ENCODE results near the gene MPO. TPM values are rescaled to one million over a fixed set of nuclear protein-coding genes. Genes with fewer than 3 reads are reported as not detected.

Gene MPO
- total and polyA plus RNA-seq, 2 donors (not counting 3 experiments of a cell fraction or from before 2014, with no cell fraction given): not detected

DNA sequence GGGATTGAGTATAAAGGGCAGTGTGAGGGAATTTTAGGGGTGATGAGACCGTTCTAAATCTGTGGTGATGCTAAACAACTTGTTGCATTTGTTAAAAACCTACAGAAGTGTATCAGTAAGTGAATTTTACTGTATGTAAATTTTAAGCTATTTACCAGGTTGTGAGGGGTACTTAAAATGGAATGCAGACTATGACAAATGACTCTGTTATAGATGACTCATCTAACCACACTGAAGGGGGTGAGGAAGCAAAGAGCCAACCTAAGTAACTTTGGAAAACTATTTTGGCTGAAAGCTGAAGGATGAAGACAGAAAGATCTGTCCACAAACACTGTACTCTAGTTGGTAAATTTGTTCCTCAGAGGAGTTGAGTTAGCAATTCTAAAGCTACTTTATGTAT, 56.4 kb downstream of the MPO start:
- dilution Hi-C loops (cut with MboI; ENCODE audit: extremely low pct_ligation_motif_present, low sequenced_read_pairs): no loop called here

More for the DNA sequence above, 56.4 kb downstream of the MPO start:
- intact Hi-C loops (cut with micrococcal nuclease): no loop called here
- Histone ChIP-seq H2AFZ (ENCODE audit: low read depth, low read length) (no peak overlapping the region), H3K79me2 (ENCODE audit: control insufficient read depth, insufficient read depth, low read length) (no peaks in the 10 kb centered on the region), H3K9me3 (replicated peaks; ENCODE audit: control insufficient read depth, insufficient read depth, low read length) (no peaks in the 10 kb centered on the region), H3K9me1 (replicated peaks; ENCODE audit: control insufficient read depth, extremely low read depth, insufficient read depth, low read length) (no peaks in the 10 kb centered on the region), H3K27me3 (ENCODE audit: control insufficient read depth in 2 of 2, insufficient read depth in 2 of 2, low read length in 2 of 2) (peaks cover 2 to 9% of the 10 kb centered on the region in 2 experiments), H4K20me1 (replicated peaks; ENCODE audit: control insufficient read depth, extremely low read depth, insufficient read depth, low read length) (no peaks in the 10 kb centered on the region), H3K9ac (replicated peaks; ENCODE audit: extremely low read depth, insufficient read depth, low read length) (no peak overlapping the region), H3K4me3 (replicated peaks in 1 of 3; ENCODE audit: insufficient read depth in 1 of 3, low read depth in 1 of 3, low read length in 3 of 3) (no peak overlapping the region), H3K4me1 (ENCODE audit: control insufficient read depth, extremely low read depth, insufficient read depth, low read length) (peaks cover 12% of the 10 kb centered on the region), H3K27ac (ENCODE audit: insufficient read depth, low read depth, low read length) (no peak overlapping the region), H3K36me3 (ENCODE audit: control insufficient read depth in 2 of 2, extremely low read depth in 1 of 2, insufficient read depth in 2 of 2, low read length in 2 of 2) (no peaks in the 10 kb centered on the region), H3K4me2 (ENCODE audit: insufficient read depth, low read length) (no peak overlapping the region)
- ChIA-PET POLR2A (no interaction called here), CTCF (interaction anchor here (0.8 to 1.1 kb wide), 3 partner anchors 12 to 26 kb away, joined by 3 to 4 read pairs (median 3); no protein-coding TSS in a partner anchor)
- peak; percentile 37 for FAIRE-seq
- peak; percentile 66 for TF ChIP-seq FOS (IDR thresholded peaks at IDR 0.05; ENCODE audit: borderline replicate concordance, insufficient read depth, low read length)
- TF ChIP-seq POLR2AphosphoS5 (IDR thresholded peaks at IDR 0.05; ENCODE audit: insufficient read depth, low read depth, low read length): no peak
- TF ChIP-seq JUN (IDR thresholded peaks at IDR 0.05; ENCODE audit: borderline replicate concordance, insufficient read depth, insufficient read length, low read depth): peak; percentile 61
- DNase-seq (ENCODE audit: low read depth, low spot score): peak; percentile 4
- no TSS peak for BruUV-seq (replicated peaks)

Other genes starting within 250 kb of the MPO start
- gene DYNLL2, start 197.5 kb downstream of the MPO start, total RNA-seq: 17.1 and 19.0 TPM in 2 replicates
- 6.8 and 7.4 TPM in 2 replicates for gene DYNLL2, start 197.5 kb downstream of the MPO start, polyA plus RNA-seq
- gene OR4D1, start 132.6 kb downstream of the MPO start, total RNA-seq: not detected in 2 replicates
- not detected in 2 replicates for gene OR4D1, start 132.6 kb downstream of the MPO start, polyA plus RNA-seq
- gene OR4D2, start 114.0 kb downstream of the MPO start, total RNA-seq: not detected in 2 replicates
- gene OR4D2, start 114.0 kb downstream of the MPO start, polyA plus RNA-seq: not detected in 2 replicates
- not detected in 2 replicates for gene EPX, start 88.2 kb downstream of the MPO start, total RNA-seq
- not detected in 2 replicates for gene EPX, start 88.2 kb downstream of the MPO start, polyA plus RNA-seq
- 12.2 and 16.3 TPM in 2 replicates for gene MKS1, start 61.7 kb downstream of the MPO start, total RNA-seq
- gene MKS1, start 61.7 kb downstream of the MPO start, polyA plus RNA-seq: 13.2 TPM in 2 replicates
- not detected in 2 replicates for gene LPO, start 42.4 kb downstream of the MPO start, total RNA-seq
- not detected in 2 replicates for gene LPO, start 42.4 kb downstream of the MPO start, polyA plus RNA-seq
- not detected in 2 replicates for gene TSPOAP1, start 47.9 kb upstream of the MPO start, total RNA-seq
- gene TSPOAP1, start 47.9 kb upstream of the MPO start, polyA plus RNA-seq: not detected in 2 replicates
- gene SUPT4H1, start 71.3 kb upstream of the MPO start, total RNA-seq: 70.9 and 77.5 TPM in 2 replicates
- gene SUPT4H1, start 71.3 kb upstream of the MPO start, polyA plus RNA-seq: 112 and 154 TPM in 2 replicates
- not detected in 2 replicates for gene RNF43, start 136.6 kb upstream of the MPO start, total RNA-seq
- 0.03 TPM in 1 of 2 replicates, not detected in the other for gene RNF43, start 136.6 kb upstream of the MPO start, polyA plus RNA-seq
- 0.07 TPM in 1 of 2 replicates, not detected in the other for gene HSF5, start 207.5 kb upstream of the MPO start, total RNA-seq
- 0.02 and 0.03 TPM in 2 replicates for gene HSF5, start 207.5 kb upstream of the MPO start, polyA plus RNA-seq
- gene MTMR4, start 233.7 kb upstream of the MPO start, total RNA-seq: 38.3 and 41.0 TPM in 2 replicates
- 16.2 and 25.1 TPM in 2 replicates for gene MTMR4, start 233.7 kb upstream of the MPO start, polyA plus RNA-seq

Measured in endothelial cell of umbilical vein (primary cell).